Measurements from ENCODE around the gene DTHD1.

DNA sequence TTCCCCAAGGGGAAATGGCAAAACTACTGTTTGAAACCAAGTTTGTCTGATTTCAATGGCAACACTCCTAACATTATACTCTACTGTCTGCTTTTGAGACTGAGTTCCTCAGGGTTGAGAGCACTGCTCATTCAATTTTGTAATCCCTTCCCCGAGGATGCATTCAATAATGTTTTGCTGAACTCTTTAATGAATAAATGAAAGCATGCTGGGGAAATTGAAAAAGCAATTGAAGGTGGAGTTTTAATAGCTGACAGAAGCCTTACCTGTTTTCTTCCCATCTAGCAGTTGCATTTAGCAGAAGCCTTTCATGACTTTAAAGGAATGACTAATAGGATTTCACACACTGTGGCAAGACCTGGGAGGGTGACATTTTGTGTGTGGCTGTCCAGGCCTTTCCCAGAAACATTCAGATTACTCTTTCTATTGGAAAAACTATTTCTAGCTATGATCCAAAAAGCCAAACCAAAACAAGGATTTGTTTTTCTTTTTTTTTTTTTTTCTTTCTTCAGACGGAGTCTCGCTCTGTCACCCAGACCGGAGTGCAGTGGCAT is 45.1 kb downstream of the DTHD1 start:
- TF ChIP-seq, protein P1, sequence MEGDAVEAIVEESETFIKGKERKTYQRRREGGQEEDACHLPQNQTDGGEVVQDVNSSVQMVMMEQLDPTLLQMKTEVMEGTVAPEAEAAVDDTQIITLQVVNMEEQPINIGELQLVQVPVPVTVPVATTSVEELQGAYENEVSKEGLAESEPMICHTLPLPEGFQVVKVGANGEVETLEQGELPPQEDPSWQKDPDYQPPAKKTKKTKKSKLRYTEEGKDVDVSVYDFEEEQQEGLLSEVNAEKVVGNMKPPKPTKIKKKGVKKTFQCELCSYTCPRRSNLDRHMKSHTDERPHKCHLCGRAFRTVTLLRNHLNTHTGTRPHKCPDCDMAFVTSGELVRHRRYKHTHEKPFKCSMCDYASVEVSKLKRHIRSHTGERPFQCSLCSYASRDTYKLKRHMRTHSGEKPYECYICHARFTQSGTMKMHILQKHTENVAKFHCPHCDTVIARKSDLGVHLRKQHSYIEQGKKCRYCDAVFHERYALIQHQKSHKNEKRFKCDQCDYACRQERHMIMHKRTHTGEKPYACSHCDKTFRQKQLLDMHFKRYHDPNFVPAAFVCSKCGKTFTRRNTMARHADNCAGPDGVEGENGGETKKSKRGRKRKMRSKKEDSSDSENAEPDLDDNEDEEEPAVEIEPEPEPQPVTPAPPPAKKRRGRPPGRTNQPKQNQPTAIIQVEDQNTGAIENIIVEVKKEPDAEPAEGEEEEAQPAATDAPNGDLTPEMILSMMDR (IDR thresholded peaks at IDR 0.05), result no peak
- no peak for TF ChIP-seq POLR2A (IDR thresholded peaks at IDR 0.05)
- TF ChIP-seq EP300 (IDR thresholded peaks at IDR 0.05), result no peak
- TF ChIP-seq POLR2AphosphoS5 (IDR thresholded peaks at IDR 0.05), result no peak
